ENCODE data around the gene POU4F2. TPM values are rescaled to one million over a fixed set of nuclear protein-coding genes. Genes with fewer than 3 reads are reported as not detected.
A peak's percentile ranks its signal among the peaks of the same experiment; 100 is the strongest.

Gene POU4F2, protein sequence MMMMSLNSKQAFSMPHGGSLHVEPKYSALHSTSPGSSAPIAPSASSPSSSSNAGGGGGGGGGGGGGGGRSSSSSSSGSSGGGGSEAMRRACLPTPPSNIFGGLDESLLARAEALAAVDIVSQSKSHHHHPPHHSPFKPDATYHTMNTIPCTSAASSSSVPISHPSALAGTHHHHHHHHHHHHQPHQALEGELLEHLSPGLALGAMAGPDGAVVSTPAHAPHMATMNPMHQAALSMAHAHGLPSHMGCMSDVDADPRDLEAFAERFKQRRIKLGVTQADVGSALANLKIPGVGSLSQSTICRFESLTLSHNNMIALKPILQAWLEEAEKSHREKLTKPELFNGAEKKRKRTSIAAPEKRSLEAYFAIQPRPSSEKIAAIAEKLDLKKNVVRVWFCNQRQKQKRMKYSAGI
- total RNA-seq: not detected

DNA sequence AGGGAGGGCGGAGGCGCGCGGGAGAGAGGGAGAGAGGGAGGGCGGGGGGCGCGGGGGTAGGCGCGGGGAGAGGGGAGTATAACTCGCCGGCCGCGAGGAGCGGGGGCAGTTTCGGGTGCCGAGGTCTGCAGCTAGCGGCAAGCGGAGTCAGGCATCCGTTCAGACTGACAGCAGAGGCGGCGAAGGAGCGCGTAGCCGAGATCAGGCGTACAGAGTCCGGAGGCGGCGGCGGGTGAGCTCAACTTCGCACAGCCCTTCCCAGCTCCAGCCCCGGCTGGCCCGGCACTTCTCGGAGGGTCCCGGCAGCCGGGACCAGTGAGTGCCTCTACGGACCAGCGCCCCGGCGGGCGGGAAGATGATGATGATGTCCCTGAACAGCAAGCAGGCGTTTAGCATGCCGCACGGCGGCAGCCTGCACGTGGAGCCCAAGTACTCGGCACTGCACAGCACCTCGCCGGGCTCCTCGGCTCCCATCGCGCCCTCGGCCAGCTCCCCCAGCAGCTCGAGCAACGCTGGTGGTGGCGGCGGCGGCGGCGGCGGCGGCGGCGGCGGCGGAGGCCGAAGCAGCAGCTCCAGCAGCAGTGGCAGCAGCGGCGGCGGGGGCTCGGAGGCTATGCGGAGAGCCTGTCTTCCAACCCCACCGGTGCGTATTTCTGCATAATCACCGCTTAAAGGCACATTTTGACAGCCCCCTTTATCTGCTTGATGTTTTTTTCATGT lies at the start of gene POU4F2:
Gene POU4F2 (plus strand): TSS at position 108 of the 720 bp plus-strand sequence. CDS start 248 bp downstream, at position 356.
- Mint-ChIP-seq H3K9me3 (peaks cover 4% of the 10 kb centered on the region in 2 donors), H3K27ac (peak within 1 kb of the TSS in 1 of 2 donors; percentile 65), H3K36me3 (peaks cover 24 to 38% of the 10 kb centered on the region in 2 donors)
- DNase-seq (ENCODE audit: low spot score in 2 of 2): peak in 1 of 2 donors; percentile 25
- peak in 1 of 2 donors; percentile 53 for ATAC-seq

DNA sequence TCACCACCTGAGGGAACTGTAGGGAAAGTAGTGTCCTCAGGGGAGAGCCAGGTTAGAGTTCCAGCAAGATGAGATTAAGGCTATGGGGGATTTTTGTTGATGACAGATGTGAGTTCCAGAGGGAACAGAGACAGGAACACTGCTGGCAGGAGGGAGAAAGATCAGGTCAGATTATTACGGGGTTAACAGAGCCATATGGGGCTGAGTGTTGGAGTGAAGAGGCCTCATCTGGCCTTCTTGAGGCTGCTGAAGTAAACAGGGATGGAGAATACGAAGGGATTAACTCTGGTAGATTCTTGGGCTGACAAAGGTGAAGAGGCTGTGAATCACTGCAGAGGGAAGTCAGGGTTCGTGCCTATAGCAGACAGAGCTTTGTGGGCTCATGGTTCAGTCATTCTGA lies 47.9 kb upstream of the POU4F2 start:
- no peak overlapping the region for H3K27ac Mint-ChIP-seq
- peaks cover 0 to 9% of the 10 kb centered on the region in 2 donors for H3K36me3 Mint-ChIP-seq
- DNase-seq (ENCODE audit: low spot score in 2 of 2): no peak
- no peak for ATAC-seq
- peaks cover 0 to 5% of the 10 kb centered on the region in 2 donors for H3K9me3 Mint-ChIP-seq

DNA sequence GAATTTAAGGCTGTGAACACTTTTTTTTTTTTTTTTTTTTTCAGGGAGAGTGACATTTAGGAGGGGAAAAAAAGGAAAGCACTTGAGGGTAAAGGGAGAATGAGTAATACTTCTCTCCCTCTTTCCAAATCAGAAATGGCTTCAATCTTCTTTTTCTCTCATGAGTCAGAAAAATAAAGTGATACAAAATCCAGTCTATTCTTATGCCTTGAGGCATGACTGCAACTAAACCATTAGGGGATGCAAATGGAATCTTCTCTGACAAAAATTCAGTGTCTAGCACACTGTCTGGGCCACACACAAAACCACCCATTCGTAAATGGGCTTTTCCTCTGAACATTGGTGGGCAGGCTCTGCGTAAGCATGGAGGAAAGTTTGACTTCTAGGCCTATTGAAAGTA lies 46.7 kb upstream of the POU4F2 start:
- H3K36me3 Mint-ChIP-seq: peaks cover 0 to 9% of the 10 kb centered on the region in 2 donors
- DNase-seq (ENCODE audit: low spot score in 2 of 2) (no peak), ATAC-seq (no peak)
- H3K27ac Mint-ChIP-seq: no peak overlapping the region
- peaks cover 0 to 5% of the 10 kb centered on the region in 2 donors for H3K9me3 Mint-ChIP-seq

DNA sequence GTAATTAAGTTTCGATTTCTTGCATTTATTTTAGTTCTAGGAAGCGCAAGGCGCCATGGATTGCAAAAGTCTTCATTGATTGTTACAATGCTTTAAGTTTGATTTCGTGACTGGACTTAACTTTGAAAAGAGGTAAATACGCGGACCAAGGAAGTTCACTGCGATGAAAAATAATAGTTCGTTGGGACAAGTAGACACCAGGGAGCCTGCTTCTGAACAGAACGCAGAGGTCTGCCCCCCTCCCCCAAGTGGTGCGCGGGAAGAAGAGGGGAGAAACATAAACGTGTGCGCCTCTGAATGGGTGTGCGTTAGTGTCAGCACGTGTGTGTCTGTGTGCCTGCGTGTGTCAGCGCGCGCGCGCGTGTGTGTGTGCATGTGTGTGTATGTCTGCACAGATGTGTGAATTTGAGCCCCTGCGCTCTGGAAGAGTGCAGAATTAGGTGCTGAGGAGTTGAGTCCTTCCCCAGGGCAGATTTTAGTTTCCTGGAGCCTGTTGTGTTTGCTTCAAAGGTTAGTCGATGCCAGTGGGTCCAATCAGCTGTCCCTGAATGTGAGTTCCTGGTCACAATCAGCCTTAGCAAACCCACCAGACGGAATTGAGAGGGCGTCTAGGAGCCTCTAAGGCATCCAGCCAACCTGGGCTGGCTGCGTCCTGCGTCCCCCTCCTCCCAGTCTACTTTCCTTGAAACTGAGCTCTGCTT lies 5.8 kb upstream of the POU4F2 start:
- Mint-ChIP-seq H3K27ac (no peak overlapping the region), H3K36me3 (peaks cover 10 to 28% of the 10 kb centered on the region in 2 donors), H3K9me3 (peaks cover 8 to 12% of the 10 kb centered on the region in 2 donors)
- DNase-seq (ENCODE audit: low spot score in 2 of 2): no peak
- no peak for ATAC-seq

DNA sequence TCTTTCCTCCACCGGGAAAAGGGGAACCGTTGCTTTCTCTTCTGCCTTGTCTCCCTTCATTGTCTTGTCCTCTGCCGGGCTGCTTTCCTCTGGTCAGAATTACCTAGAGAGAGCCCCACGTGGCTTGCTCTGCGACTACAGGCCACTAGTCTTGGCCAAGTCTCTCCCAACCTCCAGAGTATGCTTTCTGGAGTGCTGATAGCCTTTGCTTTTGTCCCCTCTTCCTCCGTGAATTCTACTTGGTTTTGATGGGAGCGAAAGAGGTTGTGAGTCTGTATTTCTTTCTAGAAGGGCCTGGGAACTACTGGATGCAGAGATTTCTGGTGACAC lies 5.3 kb upstream of the POU4F2 start:
- ATAC-seq (no peak), DNase-seq (ENCODE audit: low spot score in 2 of 2) (no peak)
- peaks cover 15 to 28% of the 10 kb centered on the region in 2 donors for H3K36me3 Mint-ChIP-seq
- H3K27ac Mint-ChIP-seq: no peak overlapping the region
- peaks cover 8 to 12% of the 10 kb centered on the region in 2 donors for H3K9me3 Mint-ChIP-seq

DNA sequence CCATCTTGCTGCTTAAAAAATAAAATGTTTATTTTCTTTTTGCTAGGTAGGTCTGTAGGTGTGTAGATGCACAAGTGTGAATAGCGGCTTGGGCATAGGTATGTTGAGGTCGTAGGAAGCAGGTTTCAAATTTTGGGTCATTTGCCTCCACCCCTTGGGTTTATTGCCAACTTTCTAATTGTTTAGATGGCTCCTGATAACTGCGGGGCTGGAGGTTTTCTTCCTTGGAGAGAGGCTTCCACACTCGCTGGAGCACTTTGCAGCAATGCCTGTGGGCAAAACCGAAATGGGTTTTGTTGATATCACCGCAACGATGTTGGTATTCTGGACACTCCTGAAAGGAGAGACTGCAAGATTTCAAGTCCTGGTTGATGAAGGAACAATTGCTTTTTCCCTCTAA lies 3.9 kb upstream of the POU4F2 start:
- no peak for ATAC-seq
- peaks cover 4 to 6% of the 10 kb centered on the region in 2 donors for H3K9me3 Mint-ChIP-seq

DNA sequence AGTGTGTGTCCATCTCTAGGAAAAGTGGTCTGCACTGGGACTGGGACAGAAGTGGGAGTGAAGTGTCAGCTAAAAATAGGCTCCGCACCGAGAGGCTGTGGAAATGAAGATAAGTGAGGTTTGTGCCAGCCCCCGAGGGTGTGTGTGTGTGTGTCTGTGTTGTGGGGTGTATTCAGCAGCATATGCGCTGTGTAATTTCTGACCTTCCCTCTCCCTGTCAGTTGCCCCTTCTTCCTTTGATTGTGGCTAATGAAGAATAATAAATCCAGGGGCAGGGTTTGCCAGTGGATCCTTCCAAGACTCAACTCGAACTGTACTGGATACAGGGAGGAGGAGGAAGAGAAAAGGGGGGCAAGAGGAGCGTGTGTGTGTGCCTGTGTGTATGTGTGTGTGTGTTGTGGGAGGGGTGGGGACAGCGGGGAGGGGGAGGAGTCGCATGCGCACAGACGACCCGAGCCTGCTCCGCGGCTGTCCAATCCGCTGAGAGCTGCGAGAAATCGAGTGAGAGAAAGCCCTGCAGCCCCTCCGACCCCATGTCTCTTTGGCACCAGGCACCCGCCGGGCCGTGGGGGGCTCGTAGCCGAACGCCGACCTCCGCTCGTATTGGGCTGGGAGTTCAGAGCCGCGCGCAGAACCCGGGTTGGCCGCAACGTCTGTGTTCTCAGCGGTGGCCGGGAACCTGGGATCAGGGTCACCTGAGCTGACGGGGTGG lies 916 bp upstream of the POU4F2 start:
- DNase-seq (ENCODE audit: low spot score in 2 of 2) (no peak), ATAC-seq (no peak)
- peaks cover 0 to 4% of the 10 kb centered on the region in 2 donors for H3K9me3 Mint-ChIP-seq
- H3K27ac Mint-ChIP-seq: no peak overlapping the region
- H3K36me3 Mint-ChIP-seq: peaks cover 31 to 41% of the 10 kb centered on the region in 2 donors

More for the DNA sequence above, 3.9 kb upstream of the POU4F2 start:
- Mint-ChIP-seq H3K27ac (no peak overlapping the region), H3K36me3 (peaks cover 21 to 33% of the 10 kb centered on the region in 2 donors)
- DNase-seq (ENCODE audit: low spot score in 2 of 2): no peak

DNA sequence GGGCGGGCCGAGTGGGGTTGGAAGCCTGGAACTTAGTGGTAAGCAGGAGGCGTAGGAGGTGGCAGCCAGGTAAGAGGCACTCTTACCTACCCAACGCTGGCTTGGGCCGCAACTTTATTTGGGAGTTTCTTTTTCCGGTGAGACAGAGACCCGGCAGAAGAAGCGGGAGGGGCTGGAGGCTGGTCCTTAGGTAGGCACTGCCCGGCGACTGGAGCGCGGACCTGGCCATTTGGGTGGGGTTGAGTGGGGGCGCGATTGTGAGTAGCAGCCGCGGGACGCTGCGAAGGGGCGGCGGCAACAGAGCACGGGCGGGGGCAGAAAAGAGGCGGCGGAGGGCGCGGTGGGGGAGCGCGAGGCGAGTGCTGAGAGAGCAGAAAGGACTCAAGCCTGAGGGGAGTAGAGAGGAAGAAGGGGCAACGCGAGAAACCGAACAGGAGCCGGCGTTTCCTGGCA lies 334 bp upstream of the POU4F2 start:
- H3K36me3 Mint-ChIP-seq: peaks cover 30 to 44% of the 10 kb centered on the region in 2 donors
- H3K27ac Mint-ChIP-seq: no peak overlapping the region
- DNase-seq (ENCODE audit: low spot score in 2 of 2) (no peak), ATAC-seq (no peak)
- H3K9me3 Mint-ChIP-seq: peaks cover 4% of the 10 kb centered on the region in 2 donors

DNA sequence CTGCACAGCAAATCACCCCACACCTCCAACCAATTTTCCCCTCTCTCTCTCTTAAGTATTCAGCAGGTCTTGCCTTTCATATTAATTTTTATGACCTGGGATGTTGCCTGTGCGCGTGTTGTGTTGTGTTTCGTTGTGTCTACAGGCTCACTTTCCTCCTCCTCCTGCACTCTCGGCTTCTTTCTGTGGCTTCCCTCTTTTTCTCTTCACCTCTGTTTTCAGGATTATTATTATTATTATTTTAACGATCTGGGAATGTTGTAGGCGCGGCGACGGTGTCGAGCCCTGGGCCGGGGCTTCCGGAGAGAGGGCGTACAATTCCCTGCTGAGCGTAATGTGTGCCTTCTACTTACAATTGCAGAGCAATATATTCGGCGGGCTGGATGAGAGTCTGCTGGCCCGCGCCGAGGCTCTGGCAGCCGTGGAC lies 826 bp downstream of the POU4F2 start:
- peaks cover 4% of the 10 kb centered on the region in 2 donors for H3K9me3 Mint-ChIP-seq
- peak overlapping the region in 1 of 2 donors; percentile 65 for H3K27ac Mint-ChIP-seq
- DNase-seq (ENCODE audit: low spot score in 2 of 2) (no peak), ATAC-seq (no peak)
- H3K36me3 Mint-ChIP-seq: peaks cover 21 to 38% of the 10 kb centered on the region in 2 donors

DNA sequence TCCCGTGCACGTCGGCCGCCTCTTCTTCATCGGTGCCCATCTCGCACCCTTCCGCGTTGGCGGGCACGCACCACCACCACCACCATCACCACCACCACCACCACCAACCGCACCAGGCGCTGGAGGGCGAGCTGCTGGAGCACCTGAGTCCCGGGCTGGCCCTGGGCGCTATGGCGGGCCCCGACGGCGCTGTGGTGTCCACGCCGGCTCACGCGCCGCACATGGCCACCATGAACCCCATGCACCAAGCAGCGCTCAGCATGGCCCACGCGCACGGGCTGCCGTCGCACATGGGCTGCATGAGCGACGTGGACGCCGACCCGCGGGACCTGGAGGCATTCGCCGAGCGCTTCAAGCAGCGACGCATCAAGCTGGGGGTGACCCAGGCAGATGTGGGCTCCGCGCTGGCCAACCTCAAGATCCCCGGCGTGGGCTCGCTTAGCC lies 1.4 kb downstream of the POU4F2 start:
- Mint-ChIP-seq H3K27ac (no peak overlapping the region), H3K36me3 (peaks cover 21 to 38% of the 10 kb centered on the region in 2 donors)
- ATAC-seq: no peak

DNA sequence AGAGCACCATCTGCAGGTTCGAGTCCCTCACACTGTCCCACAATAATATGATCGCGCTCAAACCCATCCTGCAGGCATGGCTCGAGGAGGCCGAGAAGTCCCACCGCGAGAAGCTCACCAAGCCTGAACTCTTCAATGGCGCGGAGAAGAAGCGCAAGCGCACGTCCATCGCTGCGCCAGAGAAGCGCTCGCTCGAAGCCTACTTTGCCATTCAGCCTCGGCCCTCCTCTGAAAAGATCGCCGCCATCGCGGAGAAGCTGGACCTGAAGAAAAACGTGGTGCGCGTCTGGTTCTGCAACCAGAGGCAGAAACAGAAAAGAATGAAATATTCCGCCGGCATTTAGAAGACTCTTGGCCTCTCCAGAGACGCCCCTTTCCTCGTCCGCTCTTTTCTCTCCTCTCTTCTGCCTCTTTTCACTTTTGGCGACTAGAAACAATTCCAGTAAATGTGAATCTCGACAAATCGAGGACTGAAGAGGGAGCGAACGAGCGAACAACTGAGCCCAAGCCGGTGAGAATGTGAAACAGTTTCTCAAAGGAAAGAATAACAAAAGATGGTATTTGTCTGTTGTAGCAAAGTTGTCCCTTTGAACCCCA lies 1.9 kb downstream of the POU4F2 start:
- ATAC-seq (no peak), DNase-seq (ENCODE audit: low spot score in 2 of 2) (no peak)
- Mint-ChIP-seq H3K27ac (peak overlapping the region in 1 of 2 donors; percentile 55), H3K9me3 (peaks cover 4% of the 10 kb centered on the region in 2 donors), H3K36me3 (peaks cover 21 to 38% of the 10 kb centered on the region in 2 donors)

More for the DNA sequence above, 1.4 kb downstream of the POU4F2 start:
- no peak for DNase-seq (ENCODE audit: low spot score in 2 of 2)
- H3K9me3 Mint-ChIP-seq: peaks cover 4% of the 10 kb centered on the region in 2 donors

DNA sequence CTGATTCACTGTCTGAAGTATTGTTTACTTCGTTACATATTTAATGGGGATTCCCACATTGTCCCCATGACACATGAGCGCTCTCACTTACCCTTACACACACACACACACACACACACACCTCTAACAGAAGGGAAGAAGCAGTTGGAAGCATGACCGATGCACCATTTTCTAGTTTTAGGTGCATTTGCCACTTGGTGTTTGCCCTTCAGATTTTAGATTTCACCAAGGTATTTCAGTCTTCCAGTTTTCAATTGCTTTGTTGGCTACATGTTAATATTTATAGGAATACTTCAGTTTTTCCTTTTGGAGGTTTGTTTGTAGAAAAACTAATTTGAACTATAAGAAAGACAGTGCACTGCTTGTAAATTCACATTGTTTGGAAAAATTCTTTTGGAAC lies 3.1 kb downstream of the POU4F2 start:
- Mint-ChIP-seq H3K27ac (no peak overlapping the region), H3K9me3 (peaks cover 4% of the 10 kb centered on the region in 2 donors), H3K36me3 (peaks cover 21 to 31% of the 10 kb centered on the region in 2 donors)
- DNase-seq (ENCODE audit: low spot score in 2 of 2) (no peak), ATAC-seq (no peak)

DNA sequence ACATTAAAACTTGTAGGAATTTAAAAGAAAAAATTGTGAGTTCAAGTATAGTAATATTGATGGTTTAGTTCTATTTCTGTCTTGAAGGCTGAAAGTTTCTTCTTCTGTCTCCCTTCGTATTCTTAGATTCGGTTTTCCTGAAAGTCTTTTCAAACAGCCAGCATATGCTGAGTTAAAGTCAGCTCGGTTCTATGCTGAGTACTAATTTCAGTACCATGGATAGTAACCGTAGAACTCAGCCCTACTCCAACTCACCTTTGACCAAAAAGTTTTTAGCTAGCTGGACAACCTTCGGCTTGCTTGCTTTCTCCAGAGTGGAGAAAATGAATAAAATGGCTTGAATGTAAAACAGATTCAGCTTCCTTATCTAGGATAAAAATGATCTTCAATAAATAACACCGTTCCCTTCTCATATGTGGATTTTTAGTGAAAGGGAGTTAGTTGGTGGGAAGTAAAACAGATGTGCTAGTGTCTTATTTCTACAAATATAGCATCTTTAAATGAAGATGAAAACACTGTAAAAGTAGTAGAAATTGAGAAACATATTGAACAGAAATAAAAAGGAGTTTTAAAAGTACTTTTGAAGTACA lies 5.2 kb downstream of the POU4F2 start:
- no peak for ATAC-seq
- H3K27ac Mint-ChIP-seq: no peak overlapping the region
- peaks cover 16 to 25% of the 10 kb centered on the region in 2 donors for H3K36me3 Mint-ChIP-seq
- peaks cover 0 to 4% of the 10 kb centered on the region in 2 donors for H3K9me3 Mint-ChIP-seq
- no peak for DNase-seq (ENCODE audit: low spot score in 2 of 2)

DNA sequence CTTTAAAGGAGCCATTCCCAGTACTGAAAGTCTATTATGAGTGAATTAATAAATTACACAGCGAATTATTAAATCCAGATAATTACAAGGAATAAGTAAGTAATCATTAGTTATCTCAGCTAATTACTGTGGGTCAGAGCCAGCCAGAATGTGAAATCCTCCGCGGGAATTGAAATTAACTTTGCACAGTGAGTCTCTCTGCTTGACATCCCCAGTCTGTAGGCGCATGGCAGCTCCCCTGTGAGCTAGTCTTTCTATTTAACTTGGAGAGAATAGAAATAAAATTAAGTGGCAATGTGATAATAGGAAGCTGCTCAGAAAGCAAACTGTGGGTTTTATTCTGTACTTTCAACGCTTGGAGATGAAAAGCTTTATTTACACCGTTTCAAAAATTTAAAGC lies 7.2 kb downstream of the POU4F2 start:
- no peak for DNase-seq (ENCODE audit: low spot score in 2 of 2)
- no peak for ATAC-seq
- no peak overlapping the region for H3K27ac Mint-ChIP-seq

DNA sequence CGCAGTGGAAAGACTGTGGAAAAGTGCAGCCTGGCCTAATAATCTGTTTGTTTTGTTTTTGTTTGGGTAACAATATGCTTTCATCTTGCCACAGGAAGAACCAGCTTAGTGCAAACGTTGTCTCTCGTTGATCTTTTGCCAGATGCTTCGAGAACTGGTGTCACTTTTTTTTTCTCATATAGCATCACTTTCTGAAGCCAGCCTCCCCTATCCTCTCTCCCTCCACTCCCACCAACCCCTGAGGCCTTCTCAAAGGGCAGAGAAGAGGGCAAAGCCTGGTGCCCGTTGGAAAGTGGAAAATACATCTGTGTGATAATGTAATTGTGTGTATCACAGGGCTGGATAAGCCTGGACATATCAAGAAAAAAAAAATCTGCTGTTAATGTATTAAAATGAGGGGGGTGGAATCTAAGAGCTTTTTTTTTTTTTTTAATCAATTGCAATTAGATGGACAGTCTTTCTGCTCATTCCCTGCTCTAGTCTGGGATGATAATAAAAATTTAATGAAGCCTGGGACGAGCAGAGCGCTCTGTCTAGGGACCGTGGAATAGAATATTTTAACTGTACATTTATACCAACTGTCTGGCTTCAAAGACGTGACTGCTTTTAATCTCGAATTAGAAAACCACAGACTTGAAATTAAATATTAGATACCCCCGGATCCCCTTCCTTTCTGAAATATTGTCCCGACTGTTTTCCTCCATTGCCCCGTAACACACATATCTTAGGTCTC lies 8.1 kb downstream of the POU4F2 start:
- H3K27ac Mint-ChIP-seq: no peak overlapping the region
- peaks cover 0 to 12% of the 10 kb centered on the region in 2 donors for H3K36me3 Mint-ChIP-seq
- DNase-seq (ENCODE audit: low spot score in 2 of 2) (no peak), ATAC-seq (no peak)
- H3K9me3 Mint-ChIP-seq: peaks cover 0 to 4% of the 10 kb centered on the region in 2 donors

More for the DNA sequence above, 7.2 kb downstream of the POU4F2 start:
- Mint-ChIP-seq H3K9me3 (peaks cover 0 to 4% of the 10 kb centered on the region in 2 donors), H3K36me3 (peaks cover 0 to 13% of the 10 kb centered on the region in 2 donors)
